Measurements from ENCODE around the gene FOXI3.
"Not testable (repeated sequence)": the region's sequence is repeated elsewhere in the genome, so short reads cannot be mapped to it uniquely, and the experiment has no call there.

The FOXI3 gene

DNA sequence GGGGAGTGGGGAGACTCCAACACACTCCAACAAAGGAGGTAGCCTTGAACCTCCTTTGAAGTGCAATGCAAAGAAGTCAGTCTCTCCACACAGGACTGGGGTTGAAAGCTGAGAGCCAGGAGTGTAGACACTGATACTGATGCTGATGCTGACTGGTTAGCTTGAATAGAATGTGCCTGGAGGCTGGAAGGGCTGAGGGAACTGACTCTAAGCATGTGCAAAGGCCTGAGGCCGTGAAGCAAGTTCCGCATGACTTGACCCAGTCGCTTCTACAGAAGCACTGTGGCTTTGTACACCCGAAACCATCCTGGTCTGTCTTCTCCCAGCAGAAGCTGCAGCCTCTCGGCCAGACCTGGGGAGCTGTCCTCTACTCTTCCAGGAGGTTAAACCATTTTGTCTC is 10.4 kb downstream of the FOXI3 start:
- DNase-seq (ENCODE audit: low read depth in 2 of 2) = no peak

DNA sequence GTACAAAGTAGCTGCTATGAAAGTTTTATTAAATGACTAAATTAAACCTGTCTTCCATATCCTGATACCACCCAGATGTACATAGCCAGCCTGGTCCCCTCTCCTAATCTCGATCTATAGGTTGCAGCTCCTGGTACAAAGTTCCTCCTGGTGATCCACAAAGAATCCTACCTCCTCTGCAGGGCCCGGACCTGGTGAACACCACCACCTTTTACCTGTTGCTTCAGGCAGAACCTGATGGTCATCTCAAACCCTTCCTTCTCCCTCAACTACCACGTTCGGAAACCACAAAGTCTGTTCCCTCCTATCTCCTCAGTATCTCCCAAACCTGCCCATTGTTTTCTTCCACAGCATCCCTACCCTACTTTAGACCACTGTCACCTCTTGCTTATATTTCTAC is 15.5 kb downstream of the FOXI3 start:
- no peak for DNase-seq (ENCODE audit: low read depth in 2 of 2)

DNA sequence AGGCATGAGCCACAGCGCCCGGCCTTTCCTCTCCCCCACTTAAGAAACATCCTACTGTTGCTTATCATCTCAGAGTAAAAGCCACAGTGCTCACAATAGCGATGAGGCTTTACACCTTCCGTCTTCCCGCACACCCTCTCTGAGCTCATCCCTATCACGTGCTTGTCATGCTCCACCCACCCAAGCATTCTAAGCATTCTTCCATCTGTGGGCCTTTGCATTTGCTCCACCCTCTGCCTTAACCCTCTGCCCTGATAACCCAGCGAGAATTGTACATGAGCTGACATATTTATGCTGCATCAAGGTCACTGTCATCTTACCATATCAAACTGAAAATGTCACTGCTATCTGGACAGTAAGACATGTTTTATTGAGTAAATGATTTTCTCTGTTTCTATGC is 22.6 kb downstream of the FOXI3 start:
- no peak for DNase-seq (ENCODE audit: low read depth in 2 of 2)

DNA sequence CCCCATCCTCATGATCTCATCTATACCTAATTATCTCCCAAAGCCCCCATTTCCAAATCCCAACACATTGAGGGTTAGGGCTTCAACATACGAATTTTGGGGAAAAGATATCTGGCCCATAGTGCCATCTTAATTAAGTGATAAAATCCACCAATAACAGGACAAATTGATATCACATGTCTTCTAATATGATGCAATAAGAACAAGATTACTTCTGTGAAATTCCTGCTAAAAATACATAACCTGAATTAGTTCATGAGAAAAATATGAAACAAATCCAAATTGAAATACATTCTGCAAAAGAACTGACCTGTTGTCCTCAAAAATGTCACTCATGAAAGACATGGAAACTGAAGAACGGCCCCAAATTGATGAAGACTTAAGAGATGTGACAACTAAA is 28.8 kb downstream of the FOXI3 start:
- no peak for DNase-seq (ENCODE audit: low read depth in 2 of 2)

DNA sequence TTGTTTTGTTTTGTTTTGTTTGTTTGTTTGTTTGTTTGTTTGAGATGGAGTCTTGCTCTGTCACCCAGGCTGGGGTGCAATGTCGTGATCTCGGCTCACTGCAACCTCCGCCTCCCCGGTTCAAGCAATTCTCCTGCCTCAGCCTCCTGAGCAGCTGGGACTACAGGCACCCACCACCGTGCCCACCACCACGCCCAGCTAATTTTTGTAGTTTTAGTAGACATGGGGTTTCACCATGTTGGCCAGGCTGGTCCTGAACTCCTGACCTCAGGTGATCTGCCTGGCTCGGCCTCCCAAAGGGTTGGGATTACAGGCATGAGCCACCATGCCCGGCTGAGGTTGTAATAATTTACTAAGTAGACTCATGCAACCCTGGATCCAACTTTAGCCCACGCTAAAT is 33.4 kb downstream of the FOXI3 start:
- DNase-seq (ENCODE audit: low read depth in 2 of 2) = not testable (repeated sequence)

DNA sequence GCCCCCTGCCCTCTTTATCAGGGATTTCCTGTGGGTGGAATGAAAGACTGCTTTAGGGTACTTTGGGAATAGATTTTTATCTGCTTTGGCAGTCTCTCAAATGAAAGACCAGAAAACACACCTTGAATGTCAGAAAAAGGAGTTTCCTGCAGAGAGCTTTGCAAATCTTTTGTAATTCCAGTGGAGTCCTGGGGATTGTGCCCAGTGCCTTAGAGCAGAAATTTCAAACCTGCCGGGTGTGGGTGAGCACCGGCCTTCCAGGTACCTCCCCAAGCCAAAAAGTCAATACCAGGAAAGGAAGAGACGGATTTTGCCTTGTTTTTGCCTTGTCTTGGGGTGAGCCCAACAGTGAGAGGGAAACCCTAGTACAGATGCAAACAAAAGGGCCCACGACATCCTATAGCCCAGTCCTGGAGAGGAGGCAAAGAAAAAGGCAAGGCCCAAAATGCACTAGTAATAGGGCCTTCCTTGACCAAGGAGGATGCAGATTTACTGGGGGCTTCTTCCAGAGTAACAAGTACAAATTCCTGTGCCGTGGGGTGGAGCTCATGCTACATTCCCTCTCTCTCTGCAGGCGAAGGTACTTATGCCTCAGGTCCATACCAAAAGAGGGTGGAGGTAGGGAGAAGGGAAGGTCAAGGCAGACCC is 36.4 kb downstream of the FOXI3 start:
- no peak for DNase-seq (ENCODE audit: low read depth in 2 of 2)

DNA sequence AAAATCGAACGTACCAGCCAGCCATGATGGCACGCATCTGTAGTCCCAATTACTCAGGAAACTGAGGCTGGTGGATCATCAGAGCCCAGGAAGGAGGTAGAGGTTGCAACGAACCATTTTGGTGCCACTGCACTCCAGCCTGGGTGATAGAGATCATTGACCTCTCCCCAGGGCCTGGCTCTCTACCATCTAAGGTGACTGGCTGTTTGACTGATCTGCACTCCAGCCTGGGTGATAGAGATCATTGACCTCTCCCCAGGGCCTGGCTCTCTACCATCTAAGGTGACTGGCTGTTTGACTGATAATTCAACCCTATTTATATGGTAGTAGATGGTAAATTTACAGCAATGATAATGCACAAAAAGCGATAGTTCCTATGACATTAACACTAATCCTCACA is 43.6 kb downstream of the FOXI3 start:
- not testable (repeated sequence) for DNase-seq (ENCODE audit: low read depth in 2 of 2)

DNA sequence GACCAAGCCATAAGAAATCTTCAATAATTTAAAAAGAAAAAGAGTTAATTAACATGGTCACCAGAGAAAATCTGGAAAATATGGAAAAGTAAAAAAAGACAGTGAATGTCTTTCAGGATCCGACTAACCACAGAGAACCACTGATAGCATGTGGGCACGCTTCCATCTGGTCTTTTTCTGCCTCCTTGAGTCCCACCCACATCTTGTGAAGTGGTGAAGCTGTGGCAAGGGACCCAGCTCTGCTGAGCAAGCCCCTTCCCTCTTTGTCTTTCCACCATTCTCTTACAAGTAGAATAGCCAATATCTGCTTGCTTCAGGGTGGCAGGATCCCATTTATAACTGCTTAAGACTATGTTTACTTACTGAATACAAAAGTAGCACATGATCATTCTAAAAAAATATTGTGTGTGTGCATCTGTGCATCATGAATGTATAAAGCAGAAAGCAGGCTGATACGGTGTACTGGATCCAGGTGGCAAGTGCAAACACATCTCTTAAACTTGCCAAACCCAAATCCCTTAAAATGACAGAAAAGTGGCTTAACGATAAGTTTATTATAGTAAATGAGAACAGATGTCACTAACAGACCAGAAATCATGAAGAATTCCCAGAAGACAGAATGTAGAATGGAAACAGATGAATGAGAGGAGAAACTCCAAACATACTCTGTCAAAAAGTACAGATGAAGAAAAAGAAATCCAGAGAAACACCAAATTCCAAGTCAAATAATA is 52.3 kb downstream of the FOXI3 start:
- DNase-seq (ENCODE audit: low read depth in 2 of 2) = no peak

DNA sequence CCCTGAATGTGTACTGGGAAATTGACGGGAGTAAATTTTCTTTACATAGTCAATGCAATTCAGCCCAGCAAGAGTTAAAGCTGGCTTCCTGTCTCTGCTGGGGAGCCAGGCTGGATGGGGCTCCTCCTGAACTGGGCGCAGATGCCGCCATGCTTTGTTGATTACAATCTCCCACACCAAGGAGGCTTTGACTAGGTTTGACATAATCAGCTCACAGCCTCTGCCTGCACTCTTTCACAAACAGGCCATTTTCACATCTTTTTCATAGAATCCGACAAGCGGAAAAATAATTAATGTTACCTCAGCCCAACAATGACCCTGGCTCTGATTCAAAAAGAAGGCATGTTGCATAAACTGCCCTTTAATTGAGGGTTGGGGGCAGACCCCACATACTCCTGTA is 54.3 kb downstream of the FOXI3 start:
- no peak for DNase-seq (ENCODE audit: low read depth in 2 of 2)

Data from stimulated activated CD4-positive, alpha-beta T cell treated with anti-CD3 and anti-CD28 coated beads, Interleukin-1b, Interleukin-23, amount 100 ng/mL, for 1 hour (primary cell).